Esophagus (tissue), 2 donors: ENCODE measurements around the gene TTLL6. TPM values are rescaled to one million over a fixed set of nuclear protein-coding genes. Genes with fewer than 3 reads are reported as not detected.

Experiments
- H3K27ac ChIP-seq, 2 donors: one replicate each; pipeline ENCODE4 v1.5.1; 2013; ENCODE audit warnings: low read depth in 2 of 2, mild to moderate bottlenecking in 2 of 2, inconsistent platforms in 1 of 2, low read length in 1 of 2, moderate library complexity in 1 of 2
- H3K27me3 ChIP-seq, 2 donors: one replicate each; pipeline ENCODE4 v1.6.1; 2013; ENCODE audit warnings: low read length in 2 of 2, control low read depth in 1 of 2, mild to moderate bottlenecking in 1 of 2; ENCODE audit not compliant: insufficient read depth in 2 of 2, control insufficient read depth in 1 of 2
- H3K36me3 ChIP-seq, 2 donors: one replicate each; pipeline ENCODE4 v1.6.1; 2013; ENCODE audit warnings: low read length in 1 of 2; ENCODE audit not compliant: control insufficient read depth in 2 of 2, insufficient read depth in 2 of 2
- H3K4me1 ChIP-seq, 2 donors: one replicate each; pipeline ENCODE4 v1.6.1; 2013; ENCODE audit warnings: low read length in 1 of 2; ENCODE audit not compliant: control insufficient read depth in 2 of 2, insufficient read depth in 2 of 2
- H3K4me3 ChIP-seq, 2 donors: one replicate each; pipeline ENCODE4 v1.5.1; 2013; ENCODE audit warnings: low read length in 2 of 2, mild to moderate bottlenecking in 2 of 2, low read depth in 1 of 2, moderate library complexity in 1 of 2
- H3K9me3 ChIP-seq, 2 donors: one replicate each; pipeline ENCODE4 v1.6.1; 2013; ENCODE audit warnings: mild to moderate bottlenecking in 2 of 2, low read depth in 1 of 2, low read length in 1 of 2, moderate library complexity in 1 of 2; ENCODE audit not compliant: control insufficient read depth in 2 of 2, insufficient read depth in 1 of 2
- WGBS, 2 donors: extraction: QIAGEN DNeasy Blood & Tissue Kit; methylation state at CpG; one replicate each; pipeline ENCODE4 v1.1.7; 2013; 5-methylcytosine and 5-hydroxymethylcytosine counted together
- polyA plus RNA-seq, 2 donors: library from polyadenylated mRNA; stranded (reverse); fragments of 200-250 nt; gene quantifications; one replicate each; pipeline ENCODE4 v1.2.3, GENCODE V29; 2013
- donor health status: healthy with polysubstance abuse.
- donor health status: Bipolar disorder and iron deficiency.

The TTLL6 gene
- polyA plus RNA-seq, 2 donors = 0.02 to 0.05 TPM

GRCh38 chr17:48726114-48726915 lies 90.7 kb downstream of the TTLL6 start:
- H3K27ac ChIP-seq = no peak overlapping the region
- peaks cover 0 to 10% of the 10 kb centered on the region in 2 donors for H3K9me3 ChIP-seq
- no peak overlapping the region for H3K4me3 ChIP-seq
- peaks cover 0 to 10% of the 10 kb centered on the region in 2 donors for H3K4me1 ChIP-seq
- 13 to 14% methylated on average over 20 of the region's 20 CpGs for WGBS, 2 donors
- H3K36me3 ChIP-seq = no peaks in the 10 kb centered on the region
- peaks cover 13 to 68% of the 10 kb centered on the region in 2 donors for H3K27me3 ChIP-seq

- H3K4me3 ChIP-seq = no peak overlapping the region
- 6 to 7% methylated on average over 38 of the region's 38 CpGs for WGBS, 2 donors
- no peak overlapping the region for H3K27ac ChIP-seq
- peaks cover 0 to 10% of the 10 kb centered on the region in 2 donors for H3K4me1 ChIP-seq
- peaks cover 0 to 10% of the 10 kb centered on the region in 2 donors for H3K9me3 ChIP-seq
- H3K36me3 ChIP-seq = no peaks in the 10 kb centered on the region
- peaks cover 13 to 75% of the 10 kb centered on the region in 2 donors for H3K27me3 ChIP-seq
Observed at GRCh38 chr17:48725288-48726064, 91.6 kb downstream of the TTLL6 start.

- Histone ChIP-seq H3K4me1 (peaks cover 0 to 10% of the 10 kb centered on the region in 2 donors), H3K27ac (no peak overlapping the region), H3K4me3 (no peak overlapping the region), H3K27me3 (peaks cover 16 to 81% of the 10 kb centered on the region in 2 donors), H3K36me3 (no peaks in the 10 kb centered on the region), H3K9me3 (peaks cover 0 to 10% of the 10 kb centered on the region in 2 donors)
- WGBS, 2 donors = 2 to 4% methylated on average over 16 of the region's 16 CpGs
Observed at GRCh38 chr17:48725004-48725287, 92.1 kb downstream of the TTLL6 start.

- Histone ChIP-seq H3K36me3 (no peaks in the 10 kb centered on the region), H3K27ac (no peak overlapping the region), H3K4me3 (no peak overlapping the region), H3K9me3 (peaks cover 0 to 13% of the 10 kb centered on the region in 2 donors), H3K27me3 (peaks cover 18 to 84% of the 10 kb centered on the region in 2 donors), H3K4me1 (peaks cover 0 to 10% of the 10 kb centered on the region in 2 donors)
- WGBS, 2 donors = 9 to 11% methylated on average over 32 of the region's 32 CpGs
Observed at GRCh38 chr17:48724251-48725003, 92.6 kb downstream of the TTLL6 start.

- Histone ChIP-seq H3K4me3 (no peak overlapping the region), H3K27me3 (peaks cover 18 to 85% of the 10 kb centered on the region in 2 donors), H3K36me3 (no peaks in the 10 kb centered on the region), H3K4me1 (peaks cover 0 to 10% of the 10 kb centered on the region in 2 donors), H3K9me3 (peaks cover 0 to 19% of the 10 kb centered on the region in 2 donors), H3K27ac (no peak overlapping the region)
- 13% methylated on average over 42 of the region's 42 CpGs for WGBS, 2 donors
Observed at GRCh38 chr17:48723423-48724250, 93.4 kb downstream of the TTLL6 start.

GRCh38 chr17:48722915-48723422 lies 94.1 kb downstream of the TTLL6 start, which contains the start of gene PRAC2:
Gene PRAC2 (plus strand): TSS chr17:48723185. CDS start chr17:48724411, 1,226 bp downstream.
- peaks cover 18 to 85% of the 10 kb centered on the region in 2 donors for H3K27me3 ChIP-seq
- WGBS, 2 donors = 5% methylated on average over 20 to 21 of the region's 21 CpGs
- peaks cover 0 to 10% of the 10 kb centered on the region in 2 donors for H3K4me1 ChIP-seq

GRCh38 chr17:48722201-48722907 lies 94.7 kb downstream of the TTLL6 start, which contains the start of gene PRAC1:
Gene PRAC1 (minus strand): TSS chr17:48722518. CDS start chr17:48722392, 126 bp downstream.
- 13% methylated on average over 21 of the region's 21 CpGs for WGBS, 2 donors
- Histone ChIP-seq H3K9me3 (peaks cover 0 to 18% of the 10 kb centered on the region in 2 donors), H3K4me3 (no peak within 1 kb of the TSS), H3K36me3 (no peaks in the 10 kb centered on the region), H3K4me1 (peaks cover 0 to 10% of the 10 kb centered on the region in 2 donors), H3K27ac (no peak within 1 kb of the TSS), H3K27me3 (peaks cover 18 to 82% of the 10 kb centered on the region in 2 donors)

More at GRCh38 chr17:48722915-48723422, 94.1 kb downstream of the TTLL6 start, which contains the start of gene PRAC2:
- Histone ChIP-seq H3K4me3 (no peak within 1 kb of the TSS), H3K36me3 (no peaks in the 10 kb centered on the region), H3K9me3 (peaks cover 0 to 18% of the 10 kb centered on the region in 2 donors), H3K27ac (no peak within 1 kb of the TSS)

- 67 to 69% methylated on average over 1 of the region's 1 CpG for WGBS, 2 donors
- peaks cover 0 to 10% of the 10 kb centered on the region in 2 donors for H3K4me1 ChIP-seq
- peaks cover 0 to 15% of the 10 kb centered on the region in 2 donors for H3K9me3 ChIP-seq
- no peaks in the 10 kb centered on the region for H3K36me3 ChIP-seq
- H3K27me3 ChIP-seq = peaks cover 18 to 69% of the 10 kb centered on the region in 2 donors
- no peak overlapping the region for H3K27ac ChIP-seq
- no peak overlapping the region for H3K4me3 ChIP-seq
Observed at GRCh38 chr17:48721009-48721402, 96.0 kb downstream of the TTLL6 start.
